Smooth muscle cell (in vitro differentiated cells): ENCODE results near the gene DPYSL5. TPM values are rescaled to one million over a fixed set of nuclear protein-coding genes. Genes with fewer than 3 reads are reported as not detected.
A peak's percentile ranks its signal among the peaks of the same experiment; 100 is the strongest.

Source experiments
- DNase-seq: peaks from one replicate; lab custom pipeline; 2025; ENCODE audit not compliant: unreplicated experiment; lab: John Stamatoyannopoulos, UW
- H2AFZ ChIP-seq: fragments of 200-600 bp; sonication (generic); 2 replicates; pipeline ENCODE4 v1.6.0; 2016; ENCODE audit warnings: antibody characterized with exemption, low read depth, mild to moderate bottlenecking
- H3F3A ChIP-seq: fragments of 200-600 bp; sonication (generic); 2 replicates; pipeline ENCODE4 v1.6.0; 2017; ENCODE audit warnings: antibody characterized with exemption, low read depth
- H3K27ac ChIP-seq: fragments of 200-600 bp; sonication (generic); 2 replicates; pipeline ENCODE4 v1.5.1; 2016; ENCODE audit warnings: low read depth, mild to moderate bottlenecking
- H3K27me3 ChIP-seq: fragments of 200-600 bp; sonication (generic); 2 replicates; pipeline ENCODE4 v1.6.1; 2016; ENCODE audit warnings: low read depth, mild to moderate bottlenecking
- H3K36me3 ChIP-seq: fragments of 200-600 bp; sonication (generic); 2 replicates; pipeline ENCODE4 v1.5.1; 2016; ENCODE audit warnings: low read depth
- H3K4me1 ChIP-seq: fragments of 200-600 bp; sonication (generic); 2 replicates; pipeline ENCODE4 v1.5.1; 2016; ENCODE audit warnings: low read depth
- H3K4me2 ChIP-seq: fragments of 200-600 bp; sonication (generic); 2 replicates; pipeline ENCODE4 v1.6.0; 2016; ENCODE audit warnings: mild to moderate bottlenecking
- H3K4me3 ChIP-seq: fragments of 200-600 bp; sonication (generic); 2 replicates; pipeline ENCODE4 v1.5.1; 2016; ENCODE audit warnings: mild to moderate bottlenecking
- H3K79me2 ChIP-seq: fragments of 200-600 bp; sonication (generic); 2 replicates; pipeline ENCODE4 v1.6.0; 2016; ENCODE audit warnings: low read depth, mild to moderate bottlenecking
- H3K9ac ChIP-seq: fragments of 200-600 bp; sonication (generic); 2 replicates; pipeline ENCODE4 v1.6.0; 2016; ENCODE audit warnings: low read depth
- H3K9me3 ChIP-seq: fragments of 200-600 bp; sonication (generic); replicated peaks from 2 replicates; pipeline ENCODE4 v1.5.1; 2016; ENCODE audit warnings: low read depth
- H4K20me1 ChIP-seq: fragments of 200-600 bp; sonication (generic); 2 replicates; pipeline ENCODE4 v1.6.0; 2016; ENCODE audit warnings: low read depth
- WGBS: methylation state at CpG from one replicate; pipeline ENCODE4 v1.1.7; 2016; ENCODE audit warnings: low lambda C conversion rate; 5-methylcytosine and 5-hydroxymethylcytosine counted together
- polyA plus RNA-seq: library from polyadenylated mRNA; unstranded; fragments of >200 nt; fragmentation: Nextera tagmentation; extraction: Ambion mirVana; gene quantifications from 2 replicates; pipeline ENCODE4 v1.2.1, GENCODE V29; 2016
- total RNA-seq: library from RNA; depleted of rRNA; stranded (reverse); fragments of >200 nt; gene quantifications from 2 replicates; pipeline ENCODE4 v1.2.3, GENCODE V29; 2014
- TF ChIP-seq, protein P1 (sequence below): fragments of 200-600 bp; sonication (generic); IDR thresholded peaks from 2 replicates; pipeline ENCODE4 v1.5.1; 2017; ENCODE audit warnings: borderline replicate concordance, mild to moderate bottlenecking, antibody characterized with exemption; ENCODE audit not compliant: insufficient read depth, poor library complexity, severe bottlenecking

The DPYSL5 gene
- total and polyA plus RNA-seq, 2 experiments from 2014 or later = 0.40 TPM; not detected in 1

DNA sequence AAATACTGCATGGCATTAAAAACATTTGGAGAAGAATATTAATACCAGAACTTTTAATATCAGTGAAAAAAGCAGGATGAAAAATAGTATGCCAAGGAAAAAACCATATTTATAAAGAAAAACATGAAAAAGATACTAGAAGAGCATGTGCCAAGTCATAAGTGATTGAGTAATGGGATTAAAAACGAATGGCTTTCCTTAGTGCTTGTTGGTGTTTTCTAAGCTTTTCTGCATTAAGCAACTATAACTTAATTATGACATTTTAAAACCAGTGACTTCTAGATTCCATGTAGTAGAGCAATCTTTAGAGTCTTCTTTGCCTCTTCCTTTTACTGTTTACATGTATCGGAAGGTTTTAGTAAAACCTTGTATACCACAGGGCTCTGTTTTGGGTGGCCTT lies 129.1 kb downstream of the DPYSL5 start:
- Histone ChIP-seq H3K9me3 (no peaks in the 10 kb centered on the region), H3F3A (no peaks in the 10 kb centered on the region), H3K4me1 (peaks cover 3% of the 10 kb centered on the region), H3K4me2 (no peak overlapping the region), H2AFZ (no peak overlapping the region), H3K27ac (no peak overlapping the region), H3K27me3 (no peaks in the 10 kb centered on the region), H3K4me3 (no peak overlapping the region), H3K79me2 (peaks cover 13% of the 10 kb centered on the region), H4K20me1 (peaks cover 78% of the 10 kb centered on the region), H3K36me3 (no peaks in the 10 kb centered on the region), H3K9ac (no peak overlapping the region)
- TF ChIP-seq, protein P1, sequence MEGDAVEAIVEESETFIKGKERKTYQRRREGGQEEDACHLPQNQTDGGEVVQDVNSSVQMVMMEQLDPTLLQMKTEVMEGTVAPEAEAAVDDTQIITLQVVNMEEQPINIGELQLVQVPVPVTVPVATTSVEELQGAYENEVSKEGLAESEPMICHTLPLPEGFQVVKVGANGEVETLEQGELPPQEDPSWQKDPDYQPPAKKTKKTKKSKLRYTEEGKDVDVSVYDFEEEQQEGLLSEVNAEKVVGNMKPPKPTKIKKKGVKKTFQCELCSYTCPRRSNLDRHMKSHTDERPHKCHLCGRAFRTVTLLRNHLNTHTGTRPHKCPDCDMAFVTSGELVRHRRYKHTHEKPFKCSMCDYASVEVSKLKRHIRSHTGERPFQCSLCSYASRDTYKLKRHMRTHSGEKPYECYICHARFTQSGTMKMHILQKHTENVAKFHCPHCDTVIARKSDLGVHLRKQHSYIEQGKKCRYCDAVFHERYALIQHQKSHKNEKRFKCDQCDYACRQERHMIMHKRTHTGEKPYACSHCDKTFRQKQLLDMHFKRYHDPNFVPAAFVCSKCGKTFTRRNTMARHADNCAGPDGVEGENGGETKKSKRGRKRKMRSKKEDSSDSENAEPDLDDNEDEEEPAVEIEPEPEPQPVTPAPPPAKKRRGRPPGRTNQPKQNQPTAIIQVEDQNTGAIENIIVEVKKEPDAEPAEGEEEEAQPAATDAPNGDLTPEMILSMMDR = no peak
- no peak for DNase-seq
- 93% methylated on average over 2 of the region's 2 CpGs for WGBS

DNA sequence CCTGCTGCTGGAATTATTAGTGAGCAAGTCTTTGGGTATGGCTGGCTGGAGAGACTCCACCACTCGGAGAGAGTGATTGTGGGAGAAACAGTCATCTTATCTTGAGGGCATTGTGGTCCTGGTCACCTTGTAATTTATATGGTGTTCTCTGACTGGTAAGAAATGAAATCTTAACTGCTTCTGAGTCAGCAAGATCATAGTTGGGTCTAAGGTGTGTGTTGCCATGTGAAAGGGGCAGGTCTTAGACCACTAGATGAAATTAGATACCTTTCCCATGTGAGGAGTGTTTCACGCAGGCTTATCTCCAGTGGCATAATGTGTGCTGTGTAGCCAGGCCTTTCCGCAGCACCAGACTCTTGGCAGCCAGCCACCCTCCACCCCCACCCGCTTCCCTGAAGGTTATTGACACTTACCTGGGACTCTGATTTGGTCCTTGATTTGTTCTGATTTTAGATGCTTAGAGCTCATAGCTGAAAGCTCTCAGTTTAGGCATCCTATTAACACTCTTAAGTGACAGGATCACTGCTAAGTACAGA lies 130.2 kb downstream of the DPYSL5 start:
- H4K20me1 ChIP-seq = peaks cover 83% of the 10 kb centered on the region
- WGBS = 61% methylated on average over 4 of the region's 4 CpGs

DNA sequence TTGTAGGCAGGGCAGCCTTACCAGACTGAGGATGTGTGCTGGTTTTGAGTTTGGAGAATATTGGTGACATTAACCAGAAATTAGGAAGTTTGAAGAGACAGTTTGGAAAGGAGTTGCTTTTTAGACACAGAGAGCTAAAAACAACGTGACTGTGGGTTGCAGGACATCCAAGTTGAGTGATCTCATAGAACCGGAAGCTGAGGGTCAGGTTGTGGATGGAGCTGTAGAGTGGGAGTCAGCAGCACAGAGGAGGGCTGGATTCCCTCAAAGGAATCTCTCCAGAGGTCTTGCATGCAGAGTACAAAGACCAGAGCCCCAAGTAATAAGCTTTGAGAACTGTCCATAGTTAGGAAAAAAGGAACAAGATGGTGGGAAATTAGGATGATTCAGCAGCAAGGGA lies 131.8 kb downstream of the DPYSL5 start:
- Histone ChIP-seq H2AFZ (no peak overlapping the region), H3K4me2 (no peak overlapping the region), H3K9ac (no peak overlapping the region), H3K27ac (peak overlapping the region; percentile 47), H3K27me3 (no peaks in the 10 kb centered on the region), H3F3A (no peaks in the 10 kb centered on the region), H4K20me1 (peaks cover 86% of the 10 kb centered on the region), H3K9me3 (no peaks in the 10 kb centered on the region), H3K79me2 (peaks cover 13% of the 10 kb centered on the region), H3K4me3 (no peak overlapping the region), H3K36me3 (no peaks in the 10 kb centered on the region), H3K4me1 (peaks cover 3% of the 10 kb centered on the region)
- DNase-seq = no peak
- TF ChIP-seq, protein P1 = no peak
- WGBS = 21% methylated on average over 2 of the region's 2 CpGs

More for the DNA sequence above, 130.2 kb downstream of the DPYSL5 start:
- Histone ChIP-seq H3K27me3 (no peaks in the 10 kb centered on the region), H3K4me3 (no peak overlapping the region), H3K4me2 (no peak overlapping the region), H3K36me3 (no peaks in the 10 kb centered on the region), H3F3A (no peaks in the 10 kb centered on the region), H3K4me1 (peaks cover 3% of the 10 kb centered on the region), H3K27ac (no peak overlapping the region), H3K9ac (no peak overlapping the region), H3K9me3 (no peaks in the 10 kb centered on the region), H3K79me2 (peaks cover 17% of the 10 kb centered on the region), H2AFZ (no peak overlapping the region)
- DNase-seq = no peak
- TF ChIP-seq, protein P1 = no peak

DNA sequence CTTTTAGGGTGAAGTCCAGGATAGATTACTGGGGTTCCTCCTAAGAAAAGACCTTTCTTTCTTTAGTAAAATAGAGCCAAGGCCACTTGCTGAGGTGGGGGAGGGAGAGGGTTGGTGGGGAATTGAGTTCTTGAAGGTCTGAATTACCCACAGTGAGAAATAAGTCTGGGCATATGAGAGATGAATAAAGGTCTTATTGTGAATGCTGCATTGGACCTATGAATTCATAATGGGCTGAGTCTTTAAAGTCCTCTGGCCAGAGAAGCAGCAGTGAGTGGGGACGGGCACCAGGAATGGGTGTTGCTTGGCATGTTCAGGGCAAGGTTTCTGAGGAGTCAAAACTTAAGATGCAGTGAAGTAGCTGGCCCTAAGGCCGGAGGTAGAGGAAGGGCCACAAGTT lies 133.0 kb downstream of the DPYSL5 start:
- no peak overlapping the region for H3K4me3 ChIP-seq
- H3K9me3 ChIP-seq = no peaks in the 10 kb centered on the region
- H3K27me3 ChIP-seq = no peaks in the 10 kb centered on the region
- 95% methylated on average over 2 of the region's 2 CpGs for WGBS
- peaks cover 8% of the 10 kb centered on the region for H3K79me2 ChIP-seq
- TF ChIP-seq, protein P1 = no peak
- no peak overlapping the region for H3K9ac ChIP-seq
- H3K4me2 ChIP-seq = no peak overlapping the region
- H3K4me1 ChIP-seq = no peaks in the 10 kb centered on the region
- peaks cover 84% of the 10 kb centered on the region for H4K20me1 ChIP-seq
- no peak overlapping the region for H2AFZ ChIP-seq
- no peaks in the 10 kb centered on the region for H3F3A ChIP-seq
- H3K27ac ChIP-seq = no peak overlapping the region
- no peak for DNase-seq
- no peaks in the 10 kb centered on the region for H3K36me3 ChIP-seq
